ENCODE data around the gene STAG1.
"Not testable (repeated sequence)": the region's sequence is repeated elsewhere in the genome, so short reads cannot be mapped to it uniquely, and the experiment has no call there.

The STAG1 gene

DNA sequence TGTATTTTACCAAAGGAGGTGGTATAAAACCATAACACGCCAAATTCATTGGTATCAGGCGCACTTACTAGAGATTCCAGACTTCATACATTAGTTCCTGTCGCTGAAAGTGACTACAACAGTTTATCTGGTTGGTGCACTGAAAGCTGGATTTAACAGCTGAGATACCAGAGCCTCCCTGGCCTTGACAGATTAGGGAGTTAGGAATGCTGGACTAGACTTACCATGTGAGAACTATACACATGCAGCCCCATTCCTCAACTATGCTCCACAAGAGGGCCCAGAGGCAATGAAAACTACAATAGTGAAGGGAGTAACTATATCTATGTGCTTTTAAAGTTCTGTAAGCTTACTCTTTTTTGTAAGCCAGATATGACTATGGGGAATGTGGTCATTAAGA is 174.4 kb downstream of the STAG1 start:
- DNase-seq = no peak

DNA sequence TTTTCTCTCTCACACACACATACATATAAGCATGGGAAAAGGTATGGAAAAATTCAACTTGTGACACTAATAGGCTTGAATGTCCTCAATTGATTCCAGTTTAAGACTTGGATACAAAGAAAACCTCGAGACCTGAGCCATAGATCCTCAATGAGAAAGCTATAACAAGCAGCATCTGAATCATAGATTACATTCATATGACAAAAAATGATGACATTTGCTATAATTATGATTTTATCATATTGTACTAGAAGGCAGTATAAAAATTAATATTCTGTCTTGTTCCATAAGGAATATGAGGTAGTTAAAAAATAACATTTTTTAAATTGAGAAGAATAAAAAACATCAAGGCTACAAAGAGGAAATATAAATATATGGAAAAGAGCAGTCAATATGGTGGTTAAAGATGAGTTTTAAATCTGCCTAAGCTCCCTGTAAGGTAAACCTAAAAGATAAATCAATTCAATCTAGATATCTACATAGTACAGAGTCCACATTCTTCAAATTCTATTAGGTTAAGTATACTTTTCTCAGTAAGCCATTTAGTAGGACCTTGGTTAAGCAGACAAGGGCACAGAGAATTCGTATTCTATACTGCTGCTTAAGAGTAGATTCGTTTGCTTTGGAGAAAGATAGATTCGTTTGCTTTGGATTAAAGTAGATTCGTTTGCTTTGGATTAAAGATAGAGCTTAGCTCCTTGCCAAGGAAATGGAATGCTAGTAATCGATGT is 175.7 kb downstream of the STAG1 start:
- DNase-seq = no peak

DNA sequence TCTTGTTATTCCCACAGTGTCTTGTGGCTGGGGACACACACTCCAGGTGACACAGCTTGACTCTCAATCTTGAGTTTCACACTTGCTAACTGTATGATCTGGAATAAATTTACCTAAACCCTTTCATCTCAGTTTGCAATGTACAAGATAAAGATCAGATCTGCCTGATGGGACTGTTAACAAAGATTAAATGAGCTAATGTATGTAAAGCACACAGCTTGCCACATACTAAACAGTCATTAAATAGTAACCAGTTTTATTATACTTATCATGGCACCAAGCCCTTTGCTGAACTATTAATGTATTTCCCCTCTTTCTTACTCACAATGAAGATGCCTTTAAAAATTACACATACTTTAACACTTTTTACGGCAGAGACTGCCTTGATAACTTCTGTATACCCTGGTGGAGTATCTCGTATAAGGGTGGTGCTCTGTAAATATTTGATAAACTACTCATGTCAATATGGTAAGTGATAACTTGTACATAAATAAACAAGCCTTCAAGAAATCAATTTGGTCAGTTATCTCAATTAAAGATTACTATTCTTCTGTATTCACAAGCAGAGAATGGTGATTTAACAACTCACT is 184.5 kb downstream of the STAG1 start:
- DNase-seq = no peak

DNA sequence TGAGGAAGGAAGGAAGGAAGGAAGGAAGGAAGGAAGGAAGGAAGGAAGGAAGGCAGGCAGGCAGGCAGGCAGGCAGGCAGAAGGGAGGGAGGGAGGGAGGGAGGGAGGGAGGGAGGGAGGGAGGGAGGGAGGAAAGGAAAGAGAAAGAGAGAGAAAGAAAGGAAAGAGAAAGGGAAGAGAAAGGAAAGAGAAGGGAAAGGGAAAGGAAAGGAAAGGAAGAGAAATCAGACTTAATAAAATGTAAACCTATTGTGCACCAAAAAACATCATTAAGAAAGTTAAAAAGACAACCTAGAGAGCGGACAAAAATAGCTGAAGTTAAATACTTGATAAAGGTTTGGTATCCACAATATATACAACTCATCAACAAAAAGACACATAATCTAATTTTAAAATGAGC is 187.2 kb downstream of the STAG1 start:
- DNase-seq = not testable (repeated sequence)

DNA sequence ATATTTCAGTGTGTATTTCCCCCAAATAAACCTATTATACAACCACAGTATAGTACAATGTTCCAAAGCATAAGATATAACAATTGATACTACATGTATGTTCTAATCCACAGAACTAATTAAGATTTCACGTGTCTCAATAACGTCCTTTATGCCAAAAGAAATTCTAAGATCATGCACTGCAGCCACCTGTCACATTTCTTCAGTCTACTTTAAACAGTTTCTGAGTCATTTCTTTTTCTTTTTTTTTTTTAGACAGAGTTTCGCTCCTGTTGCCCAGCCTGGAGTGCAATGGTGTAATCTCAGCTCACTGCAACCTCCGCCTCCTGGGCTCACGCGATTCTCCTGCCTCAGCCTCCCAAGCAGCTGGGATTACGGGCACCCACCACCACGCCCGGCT is 190.2 kb downstream of the STAG1 start:
- no peak for DNase-seq

DNA sequence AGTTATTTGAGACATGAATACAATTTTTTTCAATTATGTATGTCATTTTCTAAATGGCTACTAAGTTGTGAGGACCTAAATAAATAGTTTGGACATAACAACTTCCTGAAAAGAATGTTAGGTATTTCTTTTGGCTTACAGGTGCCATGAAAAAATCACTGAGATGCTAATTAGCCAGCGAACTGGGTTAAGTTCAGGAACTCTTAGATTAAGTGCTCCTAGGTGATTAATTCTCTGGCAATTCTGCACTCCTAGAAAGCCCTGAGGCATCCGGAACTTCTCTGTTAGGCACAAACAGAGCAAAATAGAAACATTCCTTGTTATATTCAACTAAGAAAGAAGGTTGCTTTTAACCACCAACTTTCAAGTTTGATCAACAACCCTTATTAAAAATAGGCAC is 192.3 kb downstream of the STAG1 start:
- DNase-seq = no peak

DNA sequence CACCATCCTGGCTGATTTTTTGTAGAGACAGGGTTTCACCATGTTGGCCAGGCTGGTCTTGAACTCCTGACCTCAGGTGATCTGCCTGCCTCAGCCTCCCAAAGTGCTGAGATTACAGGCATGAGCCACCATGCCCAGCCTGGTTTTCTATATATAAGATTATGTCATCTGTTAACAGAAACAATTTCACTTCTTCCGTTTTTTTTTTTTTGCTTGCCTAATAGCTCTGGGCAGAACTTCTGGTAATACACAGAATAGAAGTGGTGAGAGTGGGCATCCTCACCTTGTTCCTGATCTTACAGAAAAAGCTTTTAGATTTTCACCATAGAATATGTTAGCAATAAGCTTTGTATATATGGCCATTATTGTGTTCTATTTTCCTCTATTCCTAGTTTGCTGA is 202.7 kb downstream of the STAG1 start:
- DNase-seq = not testable (repeated sequence)

DNA sequence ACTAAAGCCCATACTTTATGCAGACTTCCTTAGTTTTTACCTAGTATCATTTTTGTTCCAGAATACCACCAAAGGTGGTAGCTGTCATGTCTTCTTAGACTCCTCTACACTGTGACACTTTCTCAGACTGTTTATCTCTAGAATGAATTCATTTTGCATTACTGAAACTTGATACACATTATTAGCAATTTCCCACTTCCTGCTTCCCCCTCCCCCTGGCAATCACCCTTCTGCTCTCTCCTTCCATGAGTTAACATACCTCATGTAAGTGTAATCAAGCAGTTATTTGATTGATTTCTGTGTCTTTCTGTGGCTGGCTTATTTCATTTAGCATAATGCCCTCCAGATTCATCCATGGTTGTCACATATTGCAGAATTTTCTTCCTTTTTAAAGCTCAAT is 204.9 kb downstream of the STAG1 start:
- no peak for DNase-seq

DNA sequence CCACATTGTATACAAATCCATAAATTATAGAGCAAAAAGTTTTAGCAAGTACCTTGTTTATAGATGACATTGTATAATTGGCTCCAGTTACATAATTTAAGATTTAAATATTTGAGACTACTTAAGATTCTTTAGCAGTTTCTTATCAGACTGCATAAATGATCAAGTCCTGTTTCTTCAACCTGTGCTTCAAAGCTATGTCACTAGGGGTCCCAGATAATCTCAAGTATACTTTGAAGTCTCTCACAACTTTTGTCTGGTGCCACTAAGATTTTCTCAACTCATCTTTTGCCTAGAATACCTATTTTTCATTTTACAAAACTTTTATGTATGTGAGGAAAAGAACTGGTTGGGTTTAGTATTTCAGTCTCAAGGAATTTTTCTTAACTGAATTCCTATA is 205.5 kb downstream of the STAG1 start:
- peak; percentile 56 to 67 for DNase-seq

DNA sequence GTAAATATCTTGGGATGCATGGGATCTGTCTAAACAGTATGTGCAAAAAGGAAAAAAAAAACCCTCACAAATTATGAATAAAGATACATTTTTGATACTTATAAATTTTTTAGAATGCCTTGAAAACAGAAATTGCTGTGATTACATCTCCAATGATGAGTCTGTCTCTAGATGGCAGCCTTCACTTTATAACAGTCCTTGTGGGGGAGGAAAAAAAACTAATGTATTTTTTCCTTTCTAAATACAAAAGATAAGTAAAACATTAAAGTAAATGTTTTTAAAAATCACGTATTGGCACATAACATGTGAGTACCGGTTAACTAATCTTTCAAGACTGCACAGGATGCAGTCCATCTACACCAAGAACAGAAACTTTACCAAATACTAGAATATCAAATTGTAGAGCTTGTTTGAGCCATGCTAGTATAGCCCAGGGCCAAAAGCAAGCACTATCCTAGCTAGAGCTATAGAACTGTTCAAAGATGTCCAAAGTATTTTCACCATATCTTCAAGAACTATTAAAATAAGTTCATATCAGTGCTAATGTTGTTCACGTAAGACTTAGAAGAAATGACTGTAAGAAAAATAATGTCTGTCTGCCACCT is 206.4 kb downstream of the STAG1 start:
- DNase-seq = peak; percentile 2 to 36

DNA sequence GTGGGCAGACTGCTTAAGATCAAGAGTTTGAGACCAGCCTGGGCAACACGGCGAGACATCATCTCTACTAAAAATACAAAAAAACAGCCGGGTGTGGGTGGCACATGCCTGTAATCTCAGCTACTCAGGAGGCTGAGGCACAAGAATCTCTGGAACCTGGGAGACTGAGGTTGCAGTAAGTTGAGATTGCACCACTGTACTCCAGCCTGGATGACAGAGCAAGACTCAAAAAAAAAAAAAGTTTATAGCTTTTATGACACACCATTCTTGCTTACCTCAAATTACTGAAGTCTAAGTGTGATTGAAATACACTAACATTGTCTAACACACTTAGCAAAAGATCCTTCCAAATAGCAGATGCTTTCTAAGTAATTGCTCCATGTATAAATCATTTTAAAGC is 207.6 kb downstream of the STAG1 start:
- no peak for DNase-seq

DNA sequence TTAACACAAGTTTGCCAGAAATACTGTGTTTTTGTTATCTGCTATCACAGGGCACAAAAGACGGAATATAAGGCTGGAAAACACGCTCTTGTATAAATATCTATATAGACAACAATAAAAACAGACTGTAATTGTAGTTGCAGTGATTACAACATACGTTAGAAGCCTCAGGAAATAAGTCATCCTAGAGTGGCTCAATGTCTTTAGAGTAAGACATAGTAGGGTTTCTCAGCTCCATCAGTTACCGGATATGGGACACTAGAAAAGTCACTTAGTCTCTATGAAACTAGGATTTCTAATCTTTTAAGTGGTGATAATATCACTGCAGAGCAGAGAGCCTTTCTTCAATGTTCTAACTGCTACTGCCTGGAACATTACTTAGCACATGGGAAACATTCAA is 208.8 kb downstream of the STAG1 start:
- peak; percentile 10 to 20 for DNase-seq

DNA sequence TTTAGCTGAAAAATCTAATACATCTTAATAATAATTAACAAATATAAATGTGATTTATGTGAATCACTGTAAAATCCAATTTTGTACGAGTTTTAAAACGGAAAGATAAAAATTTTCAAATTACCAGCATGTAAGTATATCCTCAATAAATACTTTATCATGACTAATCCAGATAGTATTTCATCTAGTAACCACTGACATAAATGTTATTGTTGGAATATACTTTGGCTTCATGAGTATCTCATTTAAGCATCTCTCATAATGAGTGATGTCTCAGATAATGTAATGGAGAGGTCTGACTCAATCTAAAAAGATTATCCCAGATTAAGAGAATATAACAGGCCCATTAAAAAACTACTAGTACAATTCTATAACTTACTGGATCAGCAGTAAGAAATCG is 216.3 kb downstream of the STAG1 start:
- no peak for DNase-seq

DNA sequence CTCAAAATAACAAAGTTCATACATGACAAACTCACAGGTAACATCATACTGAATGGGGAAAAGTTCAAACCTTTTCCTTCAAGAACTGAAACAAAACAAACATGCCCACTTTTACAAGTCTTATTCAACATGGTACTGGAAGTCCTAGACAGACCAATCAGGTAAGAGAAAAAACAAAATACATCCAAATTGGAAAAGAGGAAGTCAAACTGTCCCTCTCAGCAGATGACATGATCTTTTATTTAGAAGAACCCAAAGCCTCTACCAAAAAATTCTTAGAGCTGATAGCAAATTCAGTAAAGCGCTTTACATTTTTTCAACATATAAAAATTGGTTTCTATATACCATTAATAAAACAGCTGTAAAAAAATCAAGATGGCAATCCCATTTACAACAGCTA is 219.4 kb downstream of the STAG1 start:
- DNase-seq = peak in 1 of 2 experiments; percentile 31

DNA sequence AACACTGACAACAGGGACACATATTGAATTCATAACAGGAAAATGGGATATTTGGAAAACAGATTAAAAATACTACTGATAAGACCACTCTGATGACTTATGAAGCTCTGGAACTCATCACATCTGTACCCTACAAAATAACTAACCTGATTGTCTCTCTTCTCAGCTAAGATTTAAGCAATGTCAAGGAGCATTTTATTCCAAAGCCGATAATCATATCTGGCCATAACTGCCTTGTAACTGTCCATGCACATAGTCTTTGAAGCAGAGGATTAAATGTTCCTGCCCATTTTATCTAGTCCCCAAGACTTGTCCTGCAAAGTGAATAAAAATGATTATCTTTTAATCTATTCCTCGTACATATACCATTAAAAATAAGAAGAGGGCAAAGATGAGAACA is 234.1 kb downstream of the STAG1 start:
- DNase-seq = no peak

DNA sequence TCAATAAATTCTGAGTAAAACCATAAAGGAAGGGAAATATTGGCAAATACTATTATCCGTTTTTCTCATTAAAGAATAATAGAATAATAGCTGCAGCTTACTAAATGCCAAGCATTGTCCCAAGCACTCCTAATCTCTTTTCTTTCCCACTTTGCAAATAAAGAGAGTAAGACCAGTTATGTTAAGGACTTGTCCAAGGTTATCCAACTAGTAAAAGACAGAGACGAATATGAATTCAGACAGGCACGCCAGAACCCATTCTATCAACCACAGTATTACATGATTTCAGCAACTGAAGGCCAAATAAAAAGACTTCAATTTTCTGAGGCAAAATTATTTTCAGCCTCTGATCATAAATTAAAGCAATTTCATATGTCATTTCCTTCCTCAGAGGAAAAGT is 235.5 kb downstream of the STAG1 start:
- DNase-seq = no peak

DNA sequence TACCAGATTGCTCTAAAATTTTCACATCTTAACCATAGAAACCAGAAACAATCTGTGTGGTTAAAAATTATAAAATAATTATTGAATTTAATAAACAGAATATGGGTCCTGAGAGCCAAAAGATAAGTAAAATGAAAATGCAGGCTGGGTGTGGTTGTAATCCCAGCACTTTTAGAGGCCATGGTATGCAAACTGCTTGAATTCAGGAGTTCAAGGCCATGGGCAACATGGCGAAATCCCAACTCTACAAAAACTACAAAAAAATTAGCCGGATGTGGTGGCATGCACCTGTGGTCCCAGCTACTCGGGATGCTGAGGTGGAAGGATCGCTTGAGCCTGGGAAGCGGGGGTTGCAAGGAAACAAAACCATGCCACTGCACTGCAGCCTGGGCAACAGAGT is 236.1 kb downstream of the STAG1 start:
- no peak for DNase-seq

DNA sequence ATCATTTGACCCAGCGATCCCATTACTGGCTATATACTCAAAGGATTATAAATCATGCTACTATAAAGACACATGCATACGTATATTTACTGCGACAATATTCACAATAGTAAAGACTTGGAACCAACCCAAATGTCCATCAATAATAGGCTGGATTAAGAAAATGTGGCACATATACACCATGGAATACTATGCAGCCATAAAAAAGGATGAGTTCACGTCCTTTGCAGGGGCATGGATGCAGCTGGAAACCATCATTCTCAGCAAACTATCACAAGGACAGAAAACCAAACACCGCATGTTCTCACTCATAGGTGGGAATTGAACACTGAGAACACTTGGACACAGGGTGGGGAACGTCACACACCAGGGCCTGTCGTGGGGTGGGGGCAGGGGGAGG is 237.6 kb downstream of the STAG1 start:
- DNase-seq = not testable (repeated sequence)

DNA sequence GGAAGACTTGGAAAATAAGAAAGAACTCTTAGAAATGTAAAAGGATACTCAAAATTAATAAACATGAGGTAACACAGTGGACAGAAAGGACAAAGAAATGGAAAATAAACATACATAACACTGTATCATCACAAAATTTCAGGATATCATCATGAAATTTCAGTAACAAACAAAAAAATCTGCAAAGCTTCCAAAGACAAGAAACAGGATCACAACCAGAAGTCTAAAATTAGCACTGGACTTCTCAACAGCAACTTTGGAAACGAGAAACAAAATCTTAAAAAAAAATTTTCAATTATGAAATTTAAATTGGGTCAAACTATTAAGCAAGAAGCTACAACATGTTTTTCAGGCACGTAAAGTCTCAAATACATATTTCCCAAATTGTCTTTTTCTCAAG is 238.8 kb downstream of the STAG1 start:
- no peak for DNase-seq

DNA sequence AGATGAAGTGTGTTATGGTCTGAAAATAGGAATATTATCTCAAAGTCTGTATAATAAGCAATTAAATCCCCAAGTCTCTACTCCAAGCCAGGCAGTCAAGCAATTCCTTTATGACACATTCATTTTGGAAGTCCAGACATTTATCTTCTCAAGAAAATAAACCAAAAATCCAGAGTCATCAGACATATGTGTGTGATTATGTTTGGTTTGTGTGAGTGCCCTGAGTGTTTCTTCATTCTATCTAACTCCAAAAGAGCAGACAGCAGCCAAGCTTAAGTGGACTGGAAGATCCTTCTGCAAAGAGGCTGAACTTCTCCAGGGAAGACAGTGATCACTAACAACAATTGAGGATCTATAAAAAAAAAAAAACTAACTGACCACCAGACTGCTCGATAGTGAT is 239.8 kb downstream of the STAG1 start:
- no peak for DNase-seq

DNA sequence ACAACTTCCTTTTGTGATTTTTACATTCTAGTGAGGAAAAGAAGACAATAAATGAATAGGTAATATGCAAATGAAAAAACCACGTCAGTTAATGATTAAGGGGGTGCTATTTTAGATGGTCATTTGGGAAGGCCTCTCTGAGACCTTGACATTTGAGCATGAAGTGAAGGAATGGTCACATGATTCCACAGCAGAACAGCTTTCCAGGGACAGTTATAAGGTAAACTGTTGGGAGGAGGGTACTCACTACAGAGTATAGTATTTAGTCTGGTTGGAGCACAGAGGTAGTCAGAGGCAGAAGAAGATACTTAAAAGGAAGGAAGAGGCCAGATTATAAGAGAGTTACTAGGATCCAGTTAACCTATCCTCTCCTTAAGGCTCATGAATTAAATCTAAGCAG is 246.5 kb downstream of the STAG1 start:
- DNase-seq = no peak

DNA sequence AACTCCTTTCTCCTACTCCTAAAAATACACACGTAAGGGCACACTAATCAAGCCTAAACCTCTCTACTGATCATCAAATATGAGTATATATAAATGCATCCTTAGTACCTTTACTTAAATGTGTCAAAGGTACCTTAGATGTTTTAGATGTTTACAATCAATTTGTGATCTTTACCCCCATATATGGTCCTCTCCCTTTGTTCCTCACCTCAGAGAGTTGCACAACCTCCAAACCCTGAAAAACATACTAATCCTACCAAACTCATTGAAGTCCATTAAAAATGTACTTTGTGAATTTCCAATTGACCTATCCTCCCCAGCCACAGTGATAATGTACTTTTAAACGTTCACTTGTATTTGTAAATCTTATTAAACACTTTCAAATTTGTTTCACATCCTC is 249.1 kb downstream of the STAG1 start:
- no peak for DNase-seq

DNA sequence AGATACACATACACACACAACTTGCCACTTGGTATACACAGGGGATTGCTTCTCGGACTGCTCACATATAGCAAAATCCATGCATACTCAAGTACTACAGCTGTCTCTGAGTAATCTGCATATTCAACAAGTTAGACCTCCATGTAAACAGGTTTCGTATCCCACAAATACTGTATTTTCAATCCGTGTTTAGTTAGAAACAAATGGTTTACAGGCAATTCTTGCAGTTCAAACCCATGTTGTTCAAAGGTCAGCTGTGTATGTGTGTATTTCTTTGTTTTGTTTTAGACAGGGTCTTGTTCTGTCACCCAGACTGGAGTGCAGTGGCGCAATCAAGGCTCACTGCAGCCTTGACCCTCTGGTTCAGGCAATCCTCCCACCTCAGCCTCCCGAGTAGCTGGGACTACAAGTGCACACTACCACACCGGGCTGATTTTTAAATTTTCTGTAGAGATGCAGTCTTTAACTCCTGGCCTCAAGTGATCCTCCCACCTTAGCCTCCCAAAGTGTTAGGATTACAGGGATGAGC is 253.2 kb downstream of the STAG1 start:
- DNase-seq = no peak

DNA sequence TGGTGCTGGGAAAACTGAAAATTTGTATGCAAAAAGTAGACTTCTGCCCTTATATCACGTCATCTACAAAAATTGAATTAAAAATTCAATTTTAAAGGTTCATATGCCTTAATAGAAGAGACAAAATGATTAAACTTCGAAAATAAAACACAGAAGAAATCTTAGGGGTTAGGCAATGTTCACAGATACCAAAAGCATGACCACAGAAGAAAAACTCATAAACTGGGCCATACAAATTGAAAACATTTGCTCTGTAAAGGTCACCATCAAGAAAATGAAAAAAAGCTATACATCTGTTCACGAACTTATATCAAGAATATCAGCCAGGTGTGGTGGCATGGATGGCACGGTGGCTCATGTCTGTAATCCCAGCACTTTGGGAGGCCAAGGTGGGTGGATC is 257.0 kb downstream of the STAG1 start:
- no peak for DNase-seq
